ENCODE data around the gene PROSER3. TPM values are rescaled to one million over a fixed set of nuclear protein-coding genes. Genes with fewer than 3 reads are reported as not detected.

Gene PROSER3
- total RNA-seq, 4 donors from 2014 or later = 9.6 to 23.8 (median 17.1) TPM

GRCh38 chr19:35816846-35817245 is 58.9 kb downstream of the PROSER3 start:
- Histone ChIP-seq H3K36me3 (no peaks in the 10 kb centered on the region), H3K27ac (no peak overlapping the region), H3K4me1 (no peaks in the 10 kb centered on the region), H3K9me3 (no peaks in the 10 kb centered on the region), H3K4me3 (no peak overlapping the region), H3K27me3 (peaks cover 32% of the 10 kb centered on the region)
- TF ChIP-seq, protein P1, sequence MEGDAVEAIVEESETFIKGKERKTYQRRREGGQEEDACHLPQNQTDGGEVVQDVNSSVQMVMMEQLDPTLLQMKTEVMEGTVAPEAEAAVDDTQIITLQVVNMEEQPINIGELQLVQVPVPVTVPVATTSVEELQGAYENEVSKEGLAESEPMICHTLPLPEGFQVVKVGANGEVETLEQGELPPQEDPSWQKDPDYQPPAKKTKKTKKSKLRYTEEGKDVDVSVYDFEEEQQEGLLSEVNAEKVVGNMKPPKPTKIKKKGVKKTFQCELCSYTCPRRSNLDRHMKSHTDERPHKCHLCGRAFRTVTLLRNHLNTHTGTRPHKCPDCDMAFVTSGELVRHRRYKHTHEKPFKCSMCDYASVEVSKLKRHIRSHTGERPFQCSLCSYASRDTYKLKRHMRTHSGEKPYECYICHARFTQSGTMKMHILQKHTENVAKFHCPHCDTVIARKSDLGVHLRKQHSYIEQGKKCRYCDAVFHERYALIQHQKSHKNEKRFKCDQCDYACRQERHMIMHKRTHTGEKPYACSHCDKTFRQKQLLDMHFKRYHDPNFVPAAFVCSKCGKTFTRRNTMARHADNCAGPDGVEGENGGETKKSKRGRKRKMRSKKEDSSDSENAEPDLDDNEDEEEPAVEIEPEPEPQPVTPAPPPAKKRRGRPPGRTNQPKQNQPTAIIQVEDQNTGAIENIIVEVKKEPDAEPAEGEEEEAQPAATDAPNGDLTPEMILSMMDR (IDR thresholded peaks at IDR 0.05) = no peak
- TF ChIP-seq POLR2AphosphoS5 (IDR thresholded peaks at IDR 0.05) = no peak
- TF ChIP-seq POLR2A (IDR thresholded peaks at IDR 0.05) = no peak
- TF ChIP-seq EP300 (IDR thresholded peaks at IDR 0.05) = no peak
- no peak for DNase-seq (ENCODE audit: low spot score in 2 of 2)
- WGBS = 81% methylated on average over 9 of the region's 9 CpGs

GRCh38 chr19:35818445-35818844 is 60.5 kb downstream of the PROSER3 start:
- Histone ChIP-seq H3K36me3 (no peaks in the 10 kb centered on the region), H3K4me1 (no peaks in the 10 kb centered on the region), H3K9me3 (no peaks in the 10 kb centered on the region), H3K27me3 (peaks cover 34% of the 10 kb centered on the region), H3K27ac (no peak overlapping the region), H3K4me3 (no peak overlapping the region)
- TF ChIP-seq EP300 (IDR thresholded peaks at IDR 0.05) (no peak), POLR2AphosphoS5 (IDR thresholded peaks at IDR 0.05) (no peak)
- DNase-seq (ENCODE audit: low spot score in 2 of 2) = no peak
- WGBS = 49% methylated on average over 3 of the region's 3 CpGs

Other genes starting within 250 kb of the PROSER3 start
- 1,000 to 10,000 TPM; 2,237 to 6,229 (median 5,437) TPM for gene DMKN, start 244.5 kb upstream of the PROSER3 start, total RNA-seq
- 1,000 to 10,000 TPM in 3 of 4 donors, 100 to 1,000 TPM in 1; 308 to 1,594 (median 1,430) TPM for gene SBSN, start 229.9 kb upstream of the PROSER3 start, total RNA-seq
- 1 to 10 TPM; 4.1 to 8.4 (median 6.4) TPM for gene GAPDHS, start 224.7 kb upstream of the PROSER3 start, total RNA-seq
- gene TMEM147, start 212.6 kb upstream of the PROSER3 start, total RNA-seq = 100 to 1,000 TPM in 3 of 4 donors, 10 to 100 TPM in 1; 67.5 to 158 (median 118) TPM
- not detected for gene ATP4A, start 194.5 kb upstream of the PROSER3 start, total RNA-seq
- gene PMIS2, start 172.0 kb upstream of the PROSER3 start, total RNA-seq = not detected
- gene HAUS5, start 145.4 kb upstream of the PROSER3 start, total RNA-seq = 10 to 100 TPM; 14.9 to 18.4 (median 16.4) TPM
- 10 to 100 TPM; 45.1 to 75.9 (median 65.0) TPM for gene RBM42, start 129.1 kb upstream of the PROSER3 start, total RNA-seq
- 1 to 10 TPM; 1.0 to 4.0 (median 1.9) TPM for gene ETV2, start 116.4 kb upstream of the PROSER3 start, total RNA-seq
- gene COX6B1, start 109.9 kb upstream of the PROSER3 start, total RNA-seq = 100 to 1,000 TPM; 449 to 756 (median 626) TPM
- gene UPK1A, start 91.7 kb upstream of the PROSER3 start, total RNA-seq = 1 to 10 TPM; 1.5 to 8.3 (median 5.6) TPM
- gene ZBTB32, start 53.6 kb upstream of the PROSER3 start, total RNA-seq = not detected
- gene KMT2B, start 40.2 kb upstream of the PROSER3 start, total RNA-seq = 10 to 100 TPM; 31.2 to 66.8 (median 45.2) TPM
- 1 to 10 TPM; 3.3 to 8.5 (median 6.9) TPM for gene IGFLR1, start 15.7 kb upstream of the PROSER3 start, total RNA-seq
- 10 to 100 TPM; 18.8 to 45.5 (median 21.9) TPM for gene U2AF1L4, start 12.8 kb upstream of the PROSER3 start, total RNA-seq
- gene PSENEN, start 12.5 kb upstream of the PROSER3 start, total RNA-seq = 10 to 100 TPM; 27.1 to 57.2 (median 42.4) TPM
- gene LIN37, start 9.6 kb upstream of the PROSER3 start, total RNA-seq = 10 to 100 TPM; 11.0 to 21.5 (median 20.0) TPM
- 10 to 100 TPM in 1 of 4 donors, 1 to 10 TPM in 3; 4.1 to 13.4 (median 5.5) TPM for gene HSPB6, start 1.1 kb upstream of the PROSER3 start, total RNA-seq
- 10 to 100 TPM; 20.6 to 42.7 (median 31.7) TPM for gene ARHGAP33, start 17.4 kb downstream of the PROSER3 start, total RNA-seq
- gene PRODH2, start 54.7 kb downstream of the PROSER3 start, total RNA-seq = not detected
- not detected for gene NPHS1, start 94.3 kb downstream of the PROSER3 start, total RNA-seq
- not detected for gene KIRREL2, start 98.7 kb downstream of the PROSER3 start, total RNA-seq
- 1 to 10 TPM in 2 of 4 donors, under 1 TPM in 2; 0.64 to 1.6 (median 0.96) TPM for gene APLP1, start 110.4 kb downstream of the PROSER3 start, total RNA-seq
- gene NFKBID, start 142.4 kb downstream of the PROSER3 start, total RNA-seq = 10 to 100 TPM in 1 of 4 donors, 1 to 10 TPM in 3; 3.7 to 15.7 (median 6.9) TPM
- gene HCST, start 144.4 kb downstream of the PROSER3 start, total RNA-seq = 1 to 10 TPM in 1 of 4 donors, not detected in 3; 8.3 TPM
- 10 to 100 TPM; 12.4 to 29.4 (median 15.6) TPM for gene TYROBP, start 150.1 kb downstream of the PROSER3 start, total RNA-seq
- gene LRFN3, start 178.2 kb downstream of the PROSER3 start, total RNA-seq = 10 to 100 TPM; 10.9 to 18.3 (median 12.8) TPM
- gene SDHAF1, start 237.0 kb downstream of the PROSER3 start, total RNA-seq = 10 to 100 TPM; 21.6 to 29.6 (median 27.5) TPM

All from suprapubic skin (tissue), 4 donors.